ENCODE data around the gene KCTD11.

Gene KCTD11

DNA sequence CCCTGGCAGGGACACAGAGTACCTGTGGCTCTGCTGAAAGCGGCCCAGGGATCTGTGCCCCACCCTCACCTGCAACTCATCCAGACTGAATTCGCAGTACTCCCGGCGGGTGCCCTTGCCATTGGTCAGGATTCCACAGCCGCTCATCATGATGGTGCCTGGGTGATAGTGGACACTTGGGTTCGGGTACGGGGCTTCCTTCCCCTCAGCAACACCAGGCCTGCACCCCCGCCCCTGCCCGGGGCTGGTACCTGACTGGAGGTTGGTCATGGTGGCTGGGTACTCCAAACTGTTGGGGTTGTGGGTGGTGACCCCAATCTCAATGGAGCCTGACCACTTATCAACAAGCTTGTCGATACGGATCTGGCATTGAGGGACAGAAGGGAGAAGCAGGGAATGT lies 25.8 kb upstream of the KCTD11 start:
- ATAC-seq, result no peak
- TF ChIP-seq CSRNP3 (CRISPR knock-in tag; IDR thresholded peaks at IDR 0.05) (no peak), CSDC2 (CRISPR knock-in tag; IDR thresholded peaks at IDR 0.05) (no peak), SNAI2 (CRISPR knock-in tag; IDR thresholded peaks at IDR 0.05) (no peak), ARNTL (CRISPR knock-in tag; IDR thresholded peaks at IDR 0.05; ENCODE audit: borderline replicate concordance, low read depth) (no peak), ZNF70 (CRISPR knock-in tag; IDR thresholded peaks at IDR 0.05) (no peak), RARB (CRISPR knock-in tag; IDR thresholded peaks at IDR 0.05) (no peak), ISL1 (CRISPR knock-in tag; IDR thresholded peaks at IDR 0.05) (no peak), ZC3H10 (CRISPR knock-in tag; IDR thresholded peaks at IDR 0.05) (no peak), GLIS3 (CRISPR knock-in tag; IDR thresholded peaks at IDR 0.05) (no peak), PPARA (CRISPR knock-in tag; IDR thresholded peaks at IDR 0.05; ENCODE audit: borderline replicate concordance) (no peak)
- TF ChIP-seq, protein P1, sequence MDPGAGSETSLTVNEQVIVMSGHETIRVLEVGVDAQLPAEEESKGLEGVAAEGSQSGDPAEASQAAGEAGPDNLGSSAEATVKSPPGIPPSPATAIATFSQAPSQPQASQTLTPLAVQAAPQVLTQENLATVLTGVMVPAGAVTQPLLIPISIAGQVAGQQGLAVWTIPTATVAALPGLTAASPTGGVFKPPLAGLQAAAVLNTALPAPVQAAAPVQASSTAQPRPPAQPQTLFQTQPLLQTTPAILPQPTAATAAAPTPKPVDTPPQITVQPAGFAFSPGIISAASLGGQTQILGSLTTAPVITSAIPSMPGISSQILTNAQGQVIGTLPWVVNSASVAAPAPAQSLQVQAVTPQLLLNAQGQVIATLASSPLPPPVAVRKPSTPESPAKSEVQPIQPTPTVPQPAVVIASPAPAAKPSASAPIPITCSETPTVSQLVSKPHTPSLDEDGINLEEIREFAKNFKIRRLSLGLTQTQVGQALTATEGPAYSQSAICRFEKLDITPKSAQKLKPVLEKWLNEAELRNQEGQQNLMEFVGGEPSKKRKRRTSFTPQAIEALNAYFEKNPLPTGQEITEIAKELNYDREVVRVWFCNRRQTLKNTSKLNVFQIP (CRISPR knock-in tag; IDR thresholded peaks at IDR 0.05; ENCODE audit: borderline replicate concordance, low read depth), result no peak

GRCh38 chr17:7327056-7327455 lies 24.9 kb upstream of the KCTD11 start:
- no peak for TF ChIP-seq PPARA (CRISPR knock-in tag; IDR thresholded peaks at IDR 0.05; ENCODE audit: borderline replicate concordance)
- TF ChIP-seq ZFP3 (CRISPR knock-in tag; IDR thresholded peaks at IDR 0.05), result no peak
- no peak for TF ChIP-seq ZFP30 (CRISPR knock-in tag; IDR thresholded peaks at IDR 0.05)
- TF ChIP-seq ARNTL (CRISPR knock-in tag; IDR thresholded peaks at IDR 0.05; ENCODE audit: borderline replicate concordance, low read depth), result no peak
- no peak for TF ChIP-seq SNAI2 (CRISPR knock-in tag; IDR thresholded peaks at IDR 0.05)
- TF ChIP-seq ISL1 (CRISPR knock-in tag; IDR thresholded peaks at IDR 0.05), result no peak
- TF ChIP-seq ZNF8 (CRISPR knock-in tag; IDR thresholded peaks at IDR 0.05), result no peak
- no peak for TF ChIP-seq ZNF70 (CRISPR knock-in tag; IDR thresholded peaks at IDR 0.05)
- TF ChIP-seq CREB5 (CRISPR knock-in tag; IDR thresholded peaks at IDR 0.05; ENCODE audit: low read depth), result no peak
- TF ChIP-seq, protein P2, sequence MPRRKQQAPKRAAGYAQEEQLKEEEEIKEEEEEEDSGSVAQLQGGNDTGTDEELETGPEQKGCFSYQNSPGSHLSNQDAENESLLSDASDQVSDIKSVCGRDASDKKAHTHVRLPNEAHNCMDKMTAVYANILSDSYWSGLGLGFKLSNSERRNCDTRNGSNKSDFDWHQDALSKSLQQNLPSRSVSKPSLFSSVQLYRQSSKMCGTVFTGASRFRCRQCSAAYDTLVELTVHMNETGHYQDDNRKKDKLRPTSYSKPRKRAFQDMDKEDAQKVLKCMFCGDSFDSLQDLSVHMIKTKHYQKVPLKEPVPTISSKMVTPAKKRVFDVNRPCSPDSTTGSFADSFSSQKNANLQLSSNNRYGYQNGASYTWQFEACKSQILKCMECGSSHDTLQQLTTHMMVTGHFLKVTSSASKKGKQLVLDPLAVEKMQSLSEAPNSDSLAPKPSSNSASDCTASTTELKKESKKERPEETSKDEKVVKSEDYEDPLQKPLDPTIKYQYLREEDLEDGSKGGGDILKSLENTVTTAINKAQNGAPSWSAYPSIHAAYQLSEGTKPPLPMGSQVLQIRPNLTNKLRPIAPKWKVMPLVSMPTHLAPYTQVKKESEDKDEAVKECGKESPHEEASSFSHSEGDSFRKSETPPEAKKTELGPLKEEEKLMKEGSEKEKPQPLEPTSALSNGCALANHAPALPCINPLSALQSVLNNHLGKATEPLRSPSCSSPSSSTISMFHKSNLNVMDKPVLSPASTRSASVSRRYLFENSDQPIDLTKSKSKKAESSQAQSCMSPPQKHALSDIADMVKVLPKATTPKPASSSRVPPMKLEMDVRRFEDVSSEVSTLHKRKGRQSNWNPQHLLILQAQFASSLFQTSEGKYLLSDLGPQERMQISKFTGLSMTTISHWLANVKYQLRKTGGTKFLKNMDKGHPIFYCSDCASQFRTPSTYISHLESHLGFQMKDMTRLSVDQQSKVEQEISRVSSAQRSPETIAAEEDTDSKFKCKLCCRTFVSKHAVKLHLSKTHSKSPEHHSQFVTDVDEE (CRISPR knock-in tag; IDR thresholded peaks at IDR 0.05), result no peak
- TF ChIP-seq, protein P1 (CRISPR knock-in tag; IDR thresholded peaks at IDR 0.05; ENCODE audit: borderline replicate concordance, low read depth), result no peak
- TF ChIP-seq TOX (CRISPR knock-in tag; IDR thresholded peaks at IDR 0.05; ENCODE audit: borderline replicate concordance), result no peak
- TF ChIP-seq ESRRG (CRISPR knock-in tag; IDR thresholded peaks at IDR 0.05), result no peak
- TF ChIP-seq CSDC2 (CRISPR knock-in tag; IDR thresholded peaks at IDR 0.05), result no peak
- no peak for TF ChIP-seq PATZ1 (CRISPR knock-in tag; IDR thresholded peaks at IDR 0.05; ENCODE audit: borderline replicate concordance)
- TF ChIP-seq CSRNP3 (CRISPR knock-in tag; IDR thresholded peaks at IDR 0.05), result no peak
- ATAC-seq, result no peak
